ENCODE data around the gene RNF14. TPM values are rescaled to one million over a fixed set of nuclear protein-coding genes. Genes with fewer than 3 reads are reported as not detected.

RNF14 gene
- total RNA-seq, 1 experiment from 2014 or later: 20.1 TPM

- Mint-ChIP-seq H3K27ac (no peak overlapping the region; a peak in 1 of 7 replicates), H3K4me3 (no peak overlapping the region), H3K27me3 (ENCODE audit: low read depth) (no peaks in the 10 kb centered on the region), H3K9me3 (no peaks in the 10 kb centered on the region), H3K4me1 (peaks cover under 1 to 2% of the 10 kb centered on the region in 2 experiments; a peak in 3 of 4 replicates), H3K36me3 (ENCODE audit: insufficient read depth in 1 of 3, low read depth in 3 of 3) (peaks cover 36 to 83% (median 82%) of the 10 kb centered on the region in 3 experiments; a peak in 6 of 7 replicates)
- H3K9ac ChIP-seq (ENCODE audit: extremely low read depth, insufficient read length, low read length): no peak overlapping the region
- H4K91ac ChIP-seq (ENCODE audit: insufficient read length, low read depth, low read length): no peak overlapping the region
- no peak overlapping the region for H3K4me2 ChIP-seq (ENCODE audit: insufficient read depth, insufficient read length, low read length)
- no peaks in the 10 kb centered on the region for H3K9me3 ChIP-seq (ENCODE audit: control insufficient read depth, low read depth, low read length)
- WGBS (ENCODE audit: extremely low coverage, insufficient read length, low lambda C conversion rate): no CpG with 5 or more reads among the region's 19 CpGs
- H3T11ph ChIP-seq (ENCODE audit: low read length): no peak overlapping the region
- no peak overlapping the region for H4K5ac ChIP-seq (ENCODE audit: insufficient read length, low read depth, low read length)
- no peak overlapping the region for H2BK15ac ChIP-seq (ENCODE audit: low read depth, low read length)
- peaks cover under 1% of the 10 kb centered on the region for H3K79me1 ChIP-seq (ENCODE audit: insufficient read depth, low read depth, low read length, poor library complexity, severe bottlenecking)
- DNase-seq: no peak
- H2AFZ ChIP-seq (ENCODE audit: low read length): no peak overlapping the region
- TF ChIP-seq, protein P1, sequence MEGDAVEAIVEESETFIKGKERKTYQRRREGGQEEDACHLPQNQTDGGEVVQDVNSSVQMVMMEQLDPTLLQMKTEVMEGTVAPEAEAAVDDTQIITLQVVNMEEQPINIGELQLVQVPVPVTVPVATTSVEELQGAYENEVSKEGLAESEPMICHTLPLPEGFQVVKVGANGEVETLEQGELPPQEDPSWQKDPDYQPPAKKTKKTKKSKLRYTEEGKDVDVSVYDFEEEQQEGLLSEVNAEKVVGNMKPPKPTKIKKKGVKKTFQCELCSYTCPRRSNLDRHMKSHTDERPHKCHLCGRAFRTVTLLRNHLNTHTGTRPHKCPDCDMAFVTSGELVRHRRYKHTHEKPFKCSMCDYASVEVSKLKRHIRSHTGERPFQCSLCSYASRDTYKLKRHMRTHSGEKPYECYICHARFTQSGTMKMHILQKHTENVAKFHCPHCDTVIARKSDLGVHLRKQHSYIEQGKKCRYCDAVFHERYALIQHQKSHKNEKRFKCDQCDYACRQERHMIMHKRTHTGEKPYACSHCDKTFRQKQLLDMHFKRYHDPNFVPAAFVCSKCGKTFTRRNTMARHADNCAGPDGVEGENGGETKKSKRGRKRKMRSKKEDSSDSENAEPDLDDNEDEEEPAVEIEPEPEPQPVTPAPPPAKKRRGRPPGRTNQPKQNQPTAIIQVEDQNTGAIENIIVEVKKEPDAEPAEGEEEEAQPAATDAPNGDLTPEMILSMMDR (conservative IDR thresholded peaks at IDR 0.05): no peak
- no peak overlapping the region for H3K18ac ChIP-seq (ENCODE audit: insufficient read length, low read depth, low read length)
- H3K23ac ChIP-seq (ENCODE audit: insufficient read length, low read depth, low read length): no peak overlapping the region
- no peak overlapping the region for H3K4ac ChIP-seq (ENCODE audit: low read depth, low read length)
- H3K14ac ChIP-seq (ENCODE audit: insufficient read depth, low read length): no peak overlapping the region
- no peaks in the 10 kb centered on the region for H3K27me3 ChIP-seq (ENCODE audit: insufficient read depth, low read length)
- H3K4me1 ChIP-seq (ENCODE audit: insufficient read depth, low read length): 0 out of 2 replicates have a peak, but pooled peaks cover under 1% of the 10 kb centered on the region
- no peak overlapping the region for H3K56ac ChIP-seq (ENCODE audit: insufficient read length, low read depth, low read length)
- H2AK5ac ChIP-seq (ENCODE audit: insufficient read length, low read length): no peak overlapping the region
- H2BK5ac ChIP-seq (ENCODE audit: insufficient read length, low read length): no peak overlapping the region
- no peaks in the 10 kb centered on the region; the same call in 1 of the 2 replicates for H3K79me2 ChIP-seq (ENCODE audit: insufficient read depth, low read length)
- no peaks in the 10 kb centered on the region for H4K20me1 ChIP-seq (ENCODE audit: control insufficient read depth, insufficient read depth, insufficient read length)
- H2BK12ac ChIP-seq (ENCODE audit: insufficient read length, low read depth, low read length): no peak overlapping the region
- H2BK20ac ChIP-seq (ENCODE audit: low read depth, low read length, poor library complexity, severe bottlenecking): no peak overlapping the region
- no peaks in the 10 kb centered on the region for H3K23me2 ChIP-seq (ENCODE audit: insufficient read length, low read depth, low read length, poor library complexity, severe bottlenecking)
- H3K27ac ChIP-seq (ENCODE audit: insufficient read length, low read depth, low read length): no peak overlapping the region
- H4K8ac ChIP-seq (replicated peaks; ENCODE audit: insufficient read length, low read depth, low read length): no peak overlapping the region
- H2BK120ac ChIP-seq (ENCODE audit: low read depth, low read length, poor library complexity, severe bottlenecking): no peak overlapping the region
These were observed 39.4 kb upstream of the RNF14 start for GRCh38 chr5:141929398-141930058.
